ENCODE data around the gene SLC25A52. TPM values are rescaled to one million over a fixed set of nuclear protein-coding genes. Genes with fewer than 3 reads are reported as not detected.

The SLC25A52 gene
- total and polyA plus RNA-seq, 2 donors: 0.26 TPM; not detected in 1

Other genes with a start within 250 kb of the SLC25A52 start
- not detected for gene TTR, start 169.0 kb downstream of the SLC25A52 start, total RNA-seq
- 0.82 TPM for gene TTR, start 169.0 kb downstream of the SLC25A52 start, polyA plus RNA-seq
- gene B4GALT6, start 76.3 kb downstream of the SLC25A52 start, total RNA-seq: 7.5 TPM
- gene B4GALT6, start 76.3 kb downstream of the SLC25A52 start, polyA plus RNA-seq: 3.2 TPM
- gene TRAPPC8, start 182.2 kb upstream of the SLC25A52 start, total RNA-seq: 119 TPM
- 18.2 TPM for gene TRAPPC8, start 182.2 kb upstream of the SLC25A52 start, polyA plus RNA-seq

Measured in urinary bladder (tissue), 2 donors.